ENCODE measurements around the gene KY. TPM values are rescaled to one million over a fixed set of nuclear protein-coding genes. Genes with fewer than 3 reads are reported as not detected.

The KY gene
- total RNA-seq, 6 donors from 2014 or later = 0.11 to 2.1 (median 0.38) TPM; not detected in 2

DNA sequence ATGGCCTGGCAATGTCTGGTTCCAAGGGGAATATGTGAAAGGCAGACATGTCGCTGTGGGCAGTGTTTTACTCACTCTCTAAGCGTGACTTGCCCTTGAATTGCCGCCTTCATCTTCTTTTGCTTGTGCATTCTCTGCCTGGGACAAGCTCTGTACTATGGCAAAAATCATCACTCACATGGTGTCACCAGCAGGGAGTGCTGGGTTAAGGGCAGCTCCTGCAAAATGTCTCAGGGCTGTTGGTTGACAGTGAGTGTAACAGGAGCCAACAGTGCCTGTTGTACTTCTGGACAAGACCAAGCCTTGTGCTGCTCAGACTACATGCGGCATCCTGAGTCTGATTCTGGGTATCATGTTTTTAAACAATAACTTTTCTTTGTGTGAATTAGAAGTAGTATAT is 45.3 kb upstream of the KY start:
- 94 to 95% methylated on average over 4 of the region's 4 CpGs for WGBS, 2 donors
- Histone ChIP-seq H3K4me1 (no peaks in the 10 kb centered on the region), H3K36me3 (no peaks in the 10 kb centered on the region), H3K27ac (no peak overlapping the region), H3K9me3 (no peaks in the 10 kb centered on the region), H3K4me3 (no peak overlapping the region), H3K27me3 (no peaks in the 10 kb centered on the region)
- DNase-seq = no peak
- no peak for ATAC-seq (ENCODE audit: low FRiP score in 2 of 2)
- TF ChIP-seq EP300 (IDR thresholded peaks at IDR 0.05) (no peak), POLR2AphosphoS5 (IDR thresholded peaks at IDR 0.05) (no peak), CTCF (IDR thresholded peaks at IDR 0.05) (no peak), POLR2A (IDR thresholded peaks at IDR 0.05) (no peak)

- Histone ChIP-seq H3K9me3 (no peaks in the 10 kb centered on the region), H3K4me1 (no peaks in the 10 kb centered on the region), H3K27me3 (no peaks in the 10 kb centered on the region), H3K27ac (no peak overlapping the region), H3K36me3 (no peaks in the 10 kb centered on the region), H3K4me3 (no peak overlapping the region)
- DNase-seq (no peak), ATAC-seq (ENCODE audit: low FRiP score in 2 of 2) (no peak)
- WGBS, 2 donors = 69 to 77% methylated on average over 6 to 7 of the region's 7 CpGs
- no peak for TF ChIP-seq POLR2AphosphoS5 (IDR thresholded peaks at IDR 0.05)
- TF ChIP-seq CTCF (IDR thresholded peaks at IDR 0.05) = no peak
Measured at GRCh38 chr3:134694946-134695543, 44.2 kb upstream of the KY start.

- Histone ChIP-seq H3K27me3 (no peaks in the 10 kb centered on the region), H3K27ac (no peak overlapping the region), H3K36me3 (no peaks in the 10 kb centered on the region), H3K9me3 (no peaks in the 10 kb centered on the region), H3K4me1 (no peaks in the 10 kb centered on the region), H3K4me3 (no peak overlapping the region)
- ATAC-seq (ENCODE audit: low FRiP score in 2 of 2) = no peak
- no peak for TF ChIP-seq POLR2AphosphoS5 (IDR thresholded peaks at IDR 0.05)
- no peak for TF ChIP-seq CTCF (IDR thresholded peaks at IDR 0.05)
- TF ChIP-seq EP300 (IDR thresholded peaks at IDR 0.05) = no peak
- TF ChIP-seq POLR2A (IDR thresholded peaks at IDR 0.05) = no peak
- DNase-seq = no peak
Measured at GRCh38 chr3:134694466-134694865, 43.6 kb upstream of the KY start.

DNA sequence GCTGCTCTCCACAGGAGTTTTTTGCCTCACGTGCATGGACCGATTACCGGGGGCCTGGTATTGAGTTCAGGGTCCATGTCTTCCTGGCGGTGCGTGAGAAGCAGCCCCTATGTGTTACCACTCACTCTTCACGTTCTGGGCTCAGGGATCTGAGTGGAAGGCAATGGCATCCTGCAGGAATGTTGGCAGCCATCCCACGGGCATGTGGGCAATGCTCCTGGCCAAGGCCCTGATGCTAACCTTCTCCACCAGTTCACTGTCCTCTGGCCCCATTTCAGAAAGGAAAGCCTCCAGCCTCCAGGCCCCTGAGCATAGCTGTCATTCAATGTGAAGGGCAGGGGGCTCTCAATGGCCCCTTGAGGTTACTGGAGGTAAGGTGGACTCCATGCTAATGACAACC is 43.0 kb upstream of the KY start:
- 67 to 70% methylated on average over 4 to 7 of the region's 7 CpGs for WGBS, 2 donors
- Histone ChIP-seq H3K36me3 (no peaks in the 10 kb centered on the region), H3K9me3 (no peaks in the 10 kb centered on the region), H3K4me1 (no peaks in the 10 kb centered on the region), H3K27ac (no peak overlapping the region), H3K4me3 (no peak overlapping the region), H3K27me3 (no peaks in the 10 kb centered on the region)
- DNase-seq (no peak), ATAC-seq (ENCODE audit: low FRiP score in 2 of 2) (no peak)
- no peak for TF ChIP-seq CTCF (IDR thresholded peaks at IDR 0.05)
- TF ChIP-seq POLR2A (IDR thresholded peaks at IDR 0.05) = no peak
- TF ChIP-seq POLR2AphosphoS5 (IDR thresholded peaks at IDR 0.05) = no peak
- TF ChIP-seq EP300 (IDR thresholded peaks at IDR 0.05) = no peak

DNA sequence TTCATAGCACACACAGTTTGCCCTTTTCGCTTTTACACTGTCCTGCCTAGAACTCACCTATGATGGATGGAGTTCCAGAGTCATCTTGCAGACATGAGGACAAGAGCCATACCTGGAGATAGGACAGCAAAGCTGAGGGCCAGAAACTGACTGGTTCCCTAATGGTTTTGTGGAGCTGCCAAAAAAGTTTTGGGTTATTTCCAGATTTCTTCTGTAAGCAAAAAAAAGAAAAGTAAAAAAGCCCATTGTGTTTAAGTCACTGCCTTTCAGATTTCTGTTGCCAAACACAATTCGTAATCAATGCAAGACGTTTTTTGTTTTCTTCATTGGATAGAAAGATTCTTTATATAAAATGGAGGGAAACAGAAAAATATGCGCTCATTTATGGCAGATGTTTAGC is 42.4 kb upstream of the KY start:
- no peak for ATAC-seq (ENCODE audit: low FRiP score in 2 of 2)
- no peaks in the 10 kb centered on the region for H3K27me3 ChIP-seq
- H3K36me3 ChIP-seq = no peaks in the 10 kb centered on the region
- TF ChIP-seq POLR2AphosphoS5 (IDR thresholded peaks at IDR 0.05) = no peak
- no peak for TF ChIP-seq POLR2A (IDR thresholded peaks at IDR 0.05)
- TF ChIP-seq EP300 (IDR thresholded peaks at IDR 0.05) = no peak
- TF ChIP-seq CTCF (IDR thresholded peaks at IDR 0.05) = no peak
- no peak overlapping the region for H3K27ac ChIP-seq
- no peak overlapping the region for H3K4me3 ChIP-seq
- 82 to 84% methylated on average over 4 of the region's 4 CpGs for WGBS, 2 donors
- no peaks in the 10 kb centered on the region for H3K4me1 ChIP-seq
- no peak for DNase-seq
- H3K9me3 ChIP-seq = no peaks in the 10 kb centered on the region
